ENCODE measurements around the gene HDAC4.

GRCh38 chr2:239264492-239264837, 136.4 kb downstream of the HDAC4 start:
- TF ChIP-seq EZH2 (IDR thresholded peaks at IDR 0.05; ENCODE audit: borderline replicate concordance, insufficient read depth, low read depth, low read length, poor library complexity, severe bottlenecking) (no peak), CTCF (IDR thresholded peaks at IDR 0.05) (no peak)
